ENCODE measurements around the gene BDP1.
"Not testable (repeated sequence)": the region's sequence is repeated elsewhere in the genome, so short reads cannot be mapped to it uniquely, and the experiment has no call there.

BDP1 gene

GRCh38 chr5:71571811-71572210 lies 116.4 kb downstream of the BDP1 start:
- H3K27me3 Mint-ChIP-seq (ENCODE audit: low read depth); H3K4me3 Mint-ChIP-seq; H3K4me1 Mint-ChIP-seq (ENCODE audit: low read depth); H3K27ac Mint-ChIP-seq; H3K36me3 Mint-ChIP-seq (ENCODE audit: low read depth); H3K9me3 Mint-ChIP-seq: not testable (repeated sequence)

GRCh38 chr5:71573591-71573990 lies 118.1 kb downstream of the BDP1 start:
- H3K27ac Mint-ChIP-seq = no peak overlapping the region
- no peaks in the 10 kb centered on the region for H3K4me1 Mint-ChIP-seq (ENCODE audit: low read depth)
- no peaks in the 10 kb centered on the region for H3K27me3 Mint-ChIP-seq (ENCODE audit: low read depth)
- peaks cover 14% of the 10 kb centered on the region for H3K36me3 Mint-ChIP-seq (ENCODE audit: low read depth)
- H3K4me3 Mint-ChIP-seq = no peak overlapping the region
- peaks cover 5% of the 10 kb centered on the region for H3K9me3 Mint-ChIP-seq

- not testable (repeated sequence) for H3K27ac Mint-ChIP-seq; H3K27me3 Mint-ChIP-seq (ENCODE audit: low read depth); H3K9me3 Mint-ChIP-seq; H3K4me3 Mint-ChIP-seq; H3K4me1 Mint-ChIP-seq (ENCODE audit: low read depth)
- H3K36me3 Mint-ChIP-seq (ENCODE audit: low read depth) = peaks cover 17% of the 10 kb centered on the region
These were observed 120.1 kb downstream of the BDP1 start for GRCh38 chr5:71575588-71575987.

- Mint-ChIP-seq H3K27me3 (ENCODE audit: low read depth) (no peaks in the 10 kb centered on the region), H3K27ac (no peak overlapping the region), H3K4me3 (no peak overlapping the region), H3K9me3 (peaks cover 5% of the 10 kb centered on the region), H3K36me3 (ENCODE audit: low read depth) (peaks cover 17% of the 10 kb centered on the region), H3K4me1 (ENCODE audit: low read depth) (no peaks in the 10 kb centered on the region)
These were observed 120.8 kb downstream of the BDP1 start for GRCh38 chr5:71576241-71576640.

- H3K27me3 Mint-ChIP-seq (ENCODE audit: low read depth); H3K4me1 Mint-ChIP-seq (ENCODE audit: low read depth); H3K9me3 Mint-ChIP-seq; H3K27ac Mint-ChIP-seq; H3K4me3 Mint-ChIP-seq: not testable (repeated sequence)
- peaks cover 17% of the 10 kb centered on the region for H3K36me3 Mint-ChIP-seq (ENCODE audit: low read depth)
These were observed 122.4 kb downstream of the BDP1 start for GRCh38 chr5:71577839-71578238.

GRCh38 chr5:71582945-71583584 lies 127.6 kb downstream of the BDP1 start:
- peaks cover 6% of the 10 kb centered on the region for H3K36me3 Mint-ChIP-seq (ENCODE audit: low read depth)
- peaks cover 6% of the 10 kb centered on the region for H3K4me1 Mint-ChIP-seq (ENCODE audit: low read depth)
- no peak overlapping the region for H3K4me3 Mint-ChIP-seq
- no peaks in the 10 kb centered on the region for H3K27me3 Mint-ChIP-seq (ENCODE audit: low read depth)
- H3K9me3 Mint-ChIP-seq = no peaks in the 10 kb centered on the region
- H3K27ac Mint-ChIP-seq = no peak overlapping the region

- no peaks in the 10 kb centered on the region for H3K9me3 Mint-ChIP-seq
- H3K4me3 Mint-ChIP-seq = peak overlapping the region; percentile 95
- H3K27me3 Mint-ChIP-seq (ENCODE audit: low read depth) = no peaks in the 10 kb centered on the region
- peaks cover 31% of the 10 kb centered on the region for H3K4me1 Mint-ChIP-seq (ENCODE audit: low read depth)
- peaks cover 13% of the 10 kb centered on the region for H3K36me3 Mint-ChIP-seq (ENCODE audit: low read depth)
- H3K27ac Mint-ChIP-seq = peak overlapping the region; percentile 97
These were observed 130.8 kb downstream of the BDP1 start for GRCh38 chr5:71586052-71586940.

GRCh38 chr5:71586941-71587765 lies 131.7 kb downstream of the BDP1 start, which contains the start of gene MCCC2:
Gene MCCC2 (plus strand): TSS chr5:71587340. CDS start chr5:71587426, 86 bp downstream.
- peak within 1 kb of the TSS; percentile 97 for H3K27ac Mint-ChIP-seq
- peaks cover 13% of the 10 kb centered on the region for H3K36me3 Mint-ChIP-seq (ENCODE audit: low read depth)
- peak within 1 kb of the TSS; percentile 95 for H3K4me3 Mint-ChIP-seq
- H3K27me3 Mint-ChIP-seq (ENCODE audit: low read depth) = no peaks in the 10 kb centered on the region
- peaks cover 31% of the 10 kb centered on the region for H3K4me1 Mint-ChIP-seq (ENCODE audit: low read depth)
- no peaks in the 10 kb centered on the region for H3K9me3 Mint-ChIP-seq

GRCh38 chr5:71587766-71588532 lies 132.5 kb downstream of the BDP1 start:
- H3K4me3 Mint-ChIP-seq = peak overlapping the region; percentile 95
- peaks cover 16% of the 10 kb centered on the region for H3K36me3 Mint-ChIP-seq (ENCODE audit: low read depth)
- H3K9me3 Mint-ChIP-seq = no peaks in the 10 kb centered on the region
- H3K27ac Mint-ChIP-seq = peak overlapping the region; percentile 97
- H3K4me1 Mint-ChIP-seq (ENCODE audit: low read depth) = peaks cover 34% of the 10 kb centered on the region
- no peaks in the 10 kb centered on the region for H3K27me3 Mint-ChIP-seq (ENCODE audit: low read depth)

- peak overlapping the region; percentile 95 for H3K4me3 Mint-ChIP-seq
- H3K9me3 Mint-ChIP-seq = no peaks in the 10 kb centered on the region
- peak overlapping the region; percentile 6 for H3K27ac Mint-ChIP-seq
- no peaks in the 10 kb centered on the region for H3K27me3 Mint-ChIP-seq (ENCODE audit: low read depth)
- peaks cover 34% of the 10 kb centered on the region for H3K4me1 Mint-ChIP-seq (ENCODE audit: low read depth)
- peaks cover 16% of the 10 kb centered on the region for H3K36me3 Mint-ChIP-seq (ENCODE audit: low read depth)
These were observed 133.1 kb downstream of the BDP1 start for GRCh38 chr5:71588533-71588885.

- H3K27me3 Mint-ChIP-seq (ENCODE audit: low read depth) = no peaks in the 10 kb centered on the region
- no peaks in the 10 kb centered on the region for H3K9me3 Mint-ChIP-seq
- no peak overlapping the region for H3K27ac Mint-ChIP-seq
- H3K36me3 Mint-ChIP-seq (ENCODE audit: low read depth) = peaks cover 17% of the 10 kb centered on the region
- H3K4me3 Mint-ChIP-seq = peak overlapping the region; percentile 15
- peaks cover 34% of the 10 kb centered on the region for H3K4me1 Mint-ChIP-seq (ENCODE audit: low read depth)
These were observed 134.5 kb downstream of the BDP1 start for GRCh38 chr5:71589903-71590302.

- Mint-ChIP-seq H3K4me3 (no peak overlapping the region), H3K36me3 (ENCODE audit: low read depth) (peaks cover 23% of the 10 kb centered on the region), H3K9me3 (no peaks in the 10 kb centered on the region), H3K4me1 (ENCODE audit: low read depth) (peaks cover 38% of the 10 kb centered on the region), H3K27me3 (ENCODE audit: low read depth) (no peaks in the 10 kb centered on the region), H3K27ac (no peak overlapping the region)
These were observed 135.6 kb downstream of the BDP1 start for GRCh38 chr5:71591100-71591499.

GRCh38 chr5:71596169-71596568 lies 140.7 kb downstream of the BDP1 start:
- no peak overlapping the region for H3K4me3 Mint-ChIP-seq
- H3K4me1 Mint-ChIP-seq (ENCODE audit: low read depth) = peaks cover 21% of the 10 kb centered on the region
- H3K27ac Mint-ChIP-seq = no peak overlapping the region
- peaks cover 33% of the 10 kb centered on the region for H3K36me3 Mint-ChIP-seq (ENCODE audit: low read depth)
- H3K27me3 Mint-ChIP-seq (ENCODE audit: low read depth) = no peaks in the 10 kb centered on the region
- H3K9me3 Mint-ChIP-seq = no peaks in the 10 kb centered on the region

GRCh38 chr5:71597001-71597400 lies 141.6 kb downstream of the BDP1 start:
- Mint-ChIP-seq H3K4me1 (ENCODE audit: low read depth) (peaks cover 28% of the 10 kb centered on the region), H3K27me3 (ENCODE audit: low read depth) (no peaks in the 10 kb centered on the region), H3K27ac (no peak overlapping the region), H3K4me3 (no peak overlapping the region), H3K9me3 (no peaks in the 10 kb centered on the region), H3K36me3 (ENCODE audit: low read depth) (peaks cover 33% of the 10 kb centered on the region)

Data from T-helper 1 cell treated with Interleukin-12 subunit alpha and Interleukin-12 subunit beta and Interleukin-4 antibody, amounts not matched to agents 30 μg/mL and 1 μg/mL, for 36 hours (primary cell).